ENCODE measurements around the gene KCNK7.

- TF ChIP-seq CTCF (IDR thresholded peaks at IDR 0.05) (no peak), POLR2A (IDR thresholded peaks at IDR 0.05) (no peak)
These were observed 6.0 kb downstream of the KCNK7 start for GRCh38 chr11:65589444-65590239.

All from thyroid gland (tissue), 4 donors.